Activated CD8-positive, alpha-beta memory T cell treated with anti-CD3 and anti-CD28 coated beads for 36 hours (primary cell): ENCODE measurements around the gene SRSF4. TPM values are rescaled to one million over a fixed set of nuclear protein-coding genes. Genes with fewer than 3 reads are reported as not detected.

Source experiments
- CTCF ChIA-PET: fragments of 350-600 bp; sonication (Branson Sonifier 250); formaldehyde crosslinking; loops from one replicate; lab custom pipeline; 2021; ENCODE audit warnings: antibody characterized with exemption; lab: Charles Lee
- POLR2A ChIA-PET: fragments of 350-600 bp; sonication (Branson Sonifier 250); formaldehyde crosslinking; loops from one replicate; lab custom pipeline; 2021; ENCODE audit warnings: antibody characterized with exemption; lab: Charles Lee
- total RNA-seq, 2 experiments: library from RNA; stranded (reverse); gene quantifications; one replicate each; pipeline ENCODE4 v1.2.3, GENCODE V29; 2021

Gene SRSF4
- total RNA-seq, 2 experiments from 2014 or later, result 116 to 120 TPM

GRCh38 chr1:29202584-29203340 lies 21.1 kb upstream of the SRSF4 start:
- POLR2A ChIA-PET, result interaction anchor here (1.2 kb wide), 1 partner anchor 21 kb away, joined by 8 read pairs; the partner anchor contains the start of gene SRSF4
- CTCF ChIA-PET, result interaction anchor here (0.7 to 2.5 kb wide), 14 partner anchors 12 to 432 kb away, joined by 3 to 20 read pairs (median 4); partner anchors contain the start of gene SRSF4

- CTCF ChIA-PET, result interaction anchor here (0.9 to 2.5 kb wide), 9 partner anchors 13 to 324 kb away, joined by 3 to 20 read pairs (median 5); partner anchors contain the start of gene SRSF4
Observed at GRCh38 chr1:29202053-29202452, 20.4 kb upstream of the SRSF4 start.

DNA sequence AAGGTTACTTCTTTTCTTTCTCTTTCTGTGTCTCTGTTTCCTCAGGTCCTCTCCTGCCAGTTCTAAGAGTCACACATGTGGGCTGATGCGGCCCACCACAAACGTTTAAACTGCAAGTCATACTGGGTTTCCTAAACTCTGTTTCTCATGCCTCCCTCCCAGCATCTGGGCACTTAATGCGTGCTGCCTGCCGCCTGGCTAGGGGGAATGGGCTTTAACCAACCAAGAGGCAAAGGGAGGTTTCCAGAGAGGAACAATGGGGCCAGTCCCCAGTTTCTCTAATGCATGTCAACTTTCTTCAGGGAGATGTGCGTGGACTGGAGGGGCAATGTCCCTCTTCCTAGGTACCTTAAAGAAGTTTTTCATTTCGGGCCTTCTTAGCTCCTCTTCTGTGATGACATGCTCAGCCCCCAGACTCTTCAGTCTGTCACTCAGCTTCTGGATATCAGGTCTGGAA lies 19.9 kb upstream of the SRSF4 start:
- ChIA-PET POLR2A (interaction anchor here (1.8 kb wide), 1 partner anchor 20 kb away, joined by 5 read pairs; the partner anchor contains the start of gene SRSF4), CTCF (interaction anchor here (1.1 to 2.5 kb wide), 5 partner anchors 13 to 324 kb away, joined by 3 to 20 read pairs (median 6); partner anchors contain the start of gene SRSF4)

More at GRCh38 chr1:29202053-29202452, 20.4 kb upstream of the SRSF4 start:
- POLR2A ChIA-PET, result interaction anchor here (1.2 kb wide), 1 partner anchor 20 kb away, joined by 8 read pairs; the partner anchor contains the start of gene SRSF4

- CTCF ChIA-PET, result interaction anchor here (1.8 to 2.7 kb wide), 2 partner anchors 319 to 323 kb away, joined by 10 to 13 read pairs; no protein-coding TSS in a partner anchor
- POLR2A ChIA-PET, result interaction anchor here (1.8 kb wide), 1 partner anchor 20 kb away, joined by 5 read pairs; the partner anchor contains the start of gene SRSF4
Observed at GRCh38 chr1:29200906-29201594, 19.4 kb upstream of the SRSF4 start.

DNA sequence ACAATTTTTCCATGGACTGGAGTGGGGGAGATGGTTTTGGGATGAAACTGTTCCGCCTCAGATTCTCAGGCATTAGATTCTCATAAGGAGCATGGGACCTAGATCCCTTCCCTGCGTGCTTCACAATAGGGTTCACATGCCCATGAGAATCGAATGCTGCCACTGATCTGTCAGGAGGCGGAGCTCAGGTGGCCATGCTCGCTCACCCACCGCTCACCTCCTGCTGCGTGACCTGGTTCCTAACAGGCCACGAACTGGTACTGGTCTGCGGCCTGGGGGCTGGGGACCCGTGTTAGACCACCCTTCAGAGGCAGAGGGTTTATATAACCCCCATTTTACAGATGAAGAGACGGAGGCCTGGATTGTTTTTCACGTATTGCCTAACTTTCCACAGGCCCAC lies 16.3 kb upstream of the SRSF4 start:
- CTCF ChIA-PET, result interaction anchor here (0.6 to 1.0 kb wide), 2 partner anchors 313 to 316 kb away, joined by 3 read pairs; no protein-coding TSS in a partner anchor
- POLR2A ChIA-PET, result interaction anchor here (0.6 to 1.5 kb wide), 2 partner anchors 16 to 273 kb away, joined by 3 to 5 read pairs; partner anchors contain the start of gene SRSF4

DNA sequence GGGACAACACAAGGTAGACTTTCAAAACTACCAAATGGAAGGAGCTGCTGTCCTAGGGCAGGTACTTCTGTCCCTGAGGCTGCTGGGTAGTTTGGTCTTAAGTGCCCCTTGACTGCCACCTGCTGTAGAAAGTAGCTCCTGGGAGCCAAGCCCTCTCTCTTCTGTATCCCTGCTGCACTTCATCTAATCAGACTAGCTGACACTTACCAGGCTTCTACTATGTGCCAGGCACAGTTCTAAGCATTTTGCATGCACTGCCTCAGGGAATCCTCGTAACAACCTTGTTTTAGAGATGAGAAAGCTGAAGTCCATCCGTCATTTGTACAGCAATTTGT lies 15.9 kb upstream of the SRSF4 start:
- POLR2A ChIA-PET, result interaction anchor here (0.6 to 1.5 kb wide), 2 partner anchors 16 to 273 kb away, joined by 3 to 5 read pairs; partner anchors contain the start of gene SRSF4
- CTCF ChIA-PET, result interaction anchor here (0.5 to 1.0 kb wide), 3 partner anchors 313 to 415 kb away, joined by 3 read pairs; no protein-coding TSS in a partner anchor

DNA sequence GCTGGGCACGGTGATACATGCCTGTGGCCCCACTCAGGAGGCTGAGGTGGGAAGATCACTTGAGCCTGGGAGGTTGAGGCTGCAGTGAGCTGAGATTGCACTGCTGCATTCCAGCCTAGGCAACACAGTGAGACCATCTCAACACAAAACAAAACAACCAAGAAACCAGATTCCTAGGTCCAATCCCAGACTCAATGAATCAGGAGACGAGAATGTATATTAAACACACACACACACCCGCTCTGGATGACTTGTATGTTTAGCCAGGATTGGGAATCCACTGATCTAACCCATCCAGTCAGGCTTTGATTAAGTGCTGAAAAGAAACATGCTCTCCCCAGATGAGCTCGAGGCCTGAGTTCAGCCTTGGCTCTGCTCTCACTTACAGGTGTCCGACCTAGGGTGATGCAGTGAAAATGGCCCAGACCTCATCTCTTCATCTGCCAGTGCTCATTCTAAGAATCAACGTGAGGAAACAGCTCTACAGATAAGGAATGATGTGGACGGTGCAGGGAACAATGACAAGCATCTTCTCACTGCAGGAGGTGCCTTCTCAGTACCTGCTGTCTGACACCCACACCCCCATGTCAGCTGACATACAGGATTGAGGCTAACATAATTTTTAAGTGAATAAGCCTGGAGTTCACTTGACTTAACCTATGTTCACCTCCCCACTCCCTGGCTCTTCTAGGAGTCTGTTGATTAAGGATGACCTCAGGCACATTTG lies 15.3 kb upstream of the SRSF4 start:
- ChIA-PET POLR2A (no interaction called here), CTCF (interaction anchor here (0.5 to 1.3 kb wide), 4 partner anchors 312 to 414 kb away, joined by 3 read pairs; no protein-coding TSS in a partner anchor)

DNA sequence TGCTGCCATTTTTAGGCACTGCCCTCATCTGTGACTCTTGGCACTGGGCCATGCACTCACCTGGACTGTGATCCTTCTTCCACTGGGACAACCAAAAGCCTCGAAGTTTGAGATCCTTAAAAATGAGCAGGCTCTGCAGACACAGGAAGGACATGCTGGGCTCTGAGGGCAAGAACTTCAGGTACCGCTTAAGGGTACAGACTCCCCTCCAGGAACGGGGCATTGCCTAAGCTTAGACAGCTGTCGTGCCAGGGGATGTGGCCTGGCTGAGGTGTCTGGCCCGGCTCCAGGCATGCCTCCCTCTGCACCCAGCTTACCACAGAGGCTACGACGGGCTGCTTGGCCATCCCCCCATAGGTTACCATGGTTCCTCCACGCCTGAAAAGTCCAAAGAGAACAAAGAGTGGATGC lies 14.2 kb upstream of the SRSF4 start:
- ChIA-PET CTCF (interaction anchor here (1.3 kb wide), 1 partner anchor 314 kb away, joined by 3 read pairs; no protein-coding TSS in a partner anchor), POLR2A (no interaction called here)

GRCh38 chr1:29193879-29194455 lies 12.3 kb upstream of the SRSF4 start:
- ChIA-PET CTCF (interaction anchor here (0.9 to 1.3 kb wide), 2 partner anchors 12 to 14 kb away, joined by 3 to 4 read pairs; no protein-coding TSS in a partner anchor), POLR2A (no interaction called here)

DNA sequence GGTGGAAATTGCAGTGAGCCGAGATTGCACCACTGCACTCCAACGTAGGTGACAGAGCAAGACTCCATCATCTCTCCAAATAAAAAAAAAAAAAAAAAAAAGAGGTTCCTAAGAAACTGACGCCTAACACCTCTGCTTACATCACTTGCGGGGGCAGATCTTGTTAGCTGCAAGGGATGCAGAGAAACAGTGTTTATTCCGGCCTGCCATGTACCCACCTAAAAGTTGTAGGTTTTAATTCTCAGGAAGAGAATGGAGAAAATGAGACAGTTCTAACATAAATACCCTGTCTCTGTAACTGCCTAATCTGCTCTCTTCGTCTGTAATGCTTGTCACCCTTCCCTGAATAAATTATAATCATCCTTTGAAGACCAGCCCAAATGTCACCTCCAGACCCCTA lies 9.0 kb upstream of the SRSF4 start:
- ChIA-PET POLR2A (no interaction called here), CTCF (no interaction called here)

DNA sequence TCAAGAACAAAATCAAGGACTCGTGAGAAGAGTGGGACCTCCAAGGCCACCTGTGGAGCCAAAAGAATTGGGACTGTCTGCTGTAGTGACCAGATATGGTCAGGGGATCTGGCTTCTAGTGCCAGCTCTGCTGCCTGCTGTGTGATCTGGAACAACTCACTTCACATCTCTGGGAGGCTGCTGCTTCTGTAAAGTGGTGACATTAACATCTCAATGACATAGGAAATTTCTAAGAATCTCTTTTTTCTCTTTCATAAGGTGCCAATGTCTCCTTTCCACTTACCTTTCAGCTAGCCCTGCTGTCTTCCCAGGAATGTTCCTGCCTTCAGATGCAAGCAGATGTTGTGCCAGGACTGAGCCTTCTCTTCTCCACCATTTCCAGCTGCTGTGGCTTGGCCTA lies 5.0 kb upstream of the SRSF4 start:
- CTCF ChIA-PET, result no interaction called here
- POLR2A ChIA-PET, result no interaction called here

DNA sequence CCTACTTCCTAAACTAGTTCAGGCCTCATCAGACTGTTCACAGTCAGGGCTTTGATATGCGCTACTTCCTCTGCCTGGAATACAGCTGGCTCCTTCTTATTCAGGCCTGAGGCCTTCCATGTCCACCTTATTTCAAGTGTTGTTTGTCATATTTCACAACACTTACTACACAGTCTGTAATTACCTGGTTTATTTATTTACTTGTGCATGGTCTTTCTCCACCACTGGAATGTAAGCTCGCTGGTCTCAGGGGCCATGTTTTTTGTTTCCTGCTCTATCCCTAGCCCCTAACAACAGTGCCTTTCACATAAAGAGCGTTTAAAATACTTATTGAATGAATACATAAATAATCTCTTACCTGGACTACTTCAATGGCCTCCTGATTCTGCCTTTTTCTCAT lies 4.6 kb upstream of the SRSF4 start:
- CTCF ChIA-PET, result no interaction called here
- POLR2A ChIA-PET, result no interaction called here

GRCh38 chr1:29183287-29183686 lies 1.6 kb upstream of the SRSF4 start:
- CTCF ChIA-PET, result no interaction called here

DNA sequence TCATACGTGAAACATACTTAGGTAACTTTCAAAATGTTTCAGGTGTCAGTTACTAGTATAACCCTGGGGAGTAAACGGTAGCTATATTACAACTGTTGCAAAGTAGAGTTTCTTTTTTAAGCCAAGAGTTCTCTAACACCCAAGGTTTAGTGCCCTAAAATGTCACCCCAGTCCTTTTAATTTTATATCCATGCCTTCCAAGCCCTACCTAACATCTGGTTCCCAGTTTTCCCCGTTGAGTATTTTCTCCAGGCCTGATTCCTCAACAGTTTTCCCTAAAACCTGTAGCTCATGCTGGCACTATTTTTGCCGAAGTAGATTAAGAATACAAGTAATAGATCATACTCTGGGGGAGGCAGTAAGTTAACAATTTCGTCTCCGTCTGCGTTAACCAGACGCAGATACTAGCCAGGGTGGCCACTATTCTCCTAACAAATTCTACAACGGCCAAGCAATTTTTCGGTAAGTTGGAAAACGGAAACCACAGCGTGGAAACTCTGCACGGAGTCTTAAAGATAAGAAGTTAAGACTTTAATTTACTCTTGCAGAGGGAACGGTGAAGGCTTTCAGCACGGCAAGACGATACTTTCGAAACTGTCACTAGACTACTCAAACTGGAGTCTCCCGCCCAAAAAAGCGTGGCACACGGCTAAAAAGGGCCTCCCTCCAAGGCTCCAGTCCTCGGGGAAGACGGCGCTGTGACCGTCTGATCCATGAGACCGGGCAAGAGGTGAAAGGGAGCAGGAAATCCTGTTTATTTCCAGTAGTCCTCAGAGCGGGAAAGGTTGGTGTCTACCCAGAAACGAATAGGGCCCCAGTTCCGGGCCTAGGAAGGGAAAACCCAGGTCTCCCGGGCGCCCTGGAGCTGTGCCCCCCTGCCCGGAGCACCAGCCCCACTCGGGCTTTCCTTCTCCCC lies 945 bp downstream of the SRSF4 start:
- ChIA-PET CTCF (interaction anchor here (1.3 to 3.1 kb wide), 2 partner anchors 22 to 57 kb away, joined by 4 to 20 read pairs; partner anchors contain the start of gene TMEM200B), POLR2A (interaction anchor here (0.5 to 2.1 kb wide), 11 partner anchors 14 to 1577 kb away, joined by 3 to 8 read pairs (median 5); partner anchors contain the start of genes EPB41, LAPTM5, MECR and TMEM200B)

More at GRCh38 chr1:29183287-29183686, 1.6 kb upstream of the SRSF4 start:
- POLR2A ChIA-PET, result no interaction called here

DNA sequence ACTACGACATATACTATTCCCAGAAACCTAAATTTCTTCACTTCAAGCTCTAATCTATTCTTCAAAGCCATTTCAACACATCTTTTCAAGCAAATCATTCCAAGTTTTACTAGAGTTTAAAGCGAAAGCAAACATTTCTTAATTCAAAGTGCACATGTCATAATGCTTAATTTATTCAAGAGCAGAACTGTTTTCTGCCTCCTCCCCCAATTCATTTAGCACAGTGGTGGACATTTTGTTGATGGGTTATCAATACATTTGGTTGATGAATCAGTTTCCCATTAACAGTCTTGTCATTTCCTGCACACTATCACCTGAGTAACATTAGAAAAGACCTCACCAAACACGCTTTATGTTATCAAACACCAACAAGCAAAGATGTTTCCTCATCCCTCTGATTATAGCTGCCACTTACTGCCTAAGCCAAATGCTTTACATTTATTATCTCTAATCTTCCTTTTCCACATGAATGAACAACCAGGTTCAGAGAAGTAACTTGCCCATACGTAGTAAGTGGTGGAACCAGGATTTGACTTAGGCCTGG lies 2.0 kb downstream of the SRSF4 start:
- CTCF ChIA-PET, result interaction anchor here (0.6 to 3.1 kb wide), 3 partner anchors 20 to 56 kb away, joined by 4 to 20 read pairs (median 5); partner anchors contain the start of gene TMEM200B
- POLR2A ChIA-PET, result interaction anchor here (0.5 to 1.5 kb wide), 2 partner anchors 12 to 56 kb away, joined by 5 to 7 read pairs; partner anchors contain the start of gene TMEM200B

GRCh38 chr1:29177022-29177705 lies 4.5 kb downstream of the SRSF4 start:
- ChIA-PET CTCF (no interaction called here), POLR2A (no interaction called here)
